A549 (cell line): ENCODE measurements around the gene BNIP5.

Experiments
- EP300 ChIP-seq, 2 experiments: fragments of >200 bp; sonication (Bioruptor Twin); formaldehyde crosslinking; IDR thresholded peaks; 2 replicates in 1 of 2; 3 replicates in 1 of 2; pipeline ENCODE4 v1.6.1; 2016 to 2017
- TF ChIP-seq, protein P1 (sequence below): fragments of >200 bp; sonication (Bioruptor Twin); formaldehyde crosslinking; IDR thresholded peaks from 3 replicates; pipeline ENCODE4 v1.5.1; 2016
- TF ChIP-seq, protein P2 (sequence below): fragments of 200-600 bp; sonication (generic); IDR thresholded peaks from 2 replicates; pipeline ENCODE4 v1.6.1; 2016; ENCODE audit warnings: antibody characterized with exemption, mild to moderate bottlenecking, moderate library complexity

DNA sequence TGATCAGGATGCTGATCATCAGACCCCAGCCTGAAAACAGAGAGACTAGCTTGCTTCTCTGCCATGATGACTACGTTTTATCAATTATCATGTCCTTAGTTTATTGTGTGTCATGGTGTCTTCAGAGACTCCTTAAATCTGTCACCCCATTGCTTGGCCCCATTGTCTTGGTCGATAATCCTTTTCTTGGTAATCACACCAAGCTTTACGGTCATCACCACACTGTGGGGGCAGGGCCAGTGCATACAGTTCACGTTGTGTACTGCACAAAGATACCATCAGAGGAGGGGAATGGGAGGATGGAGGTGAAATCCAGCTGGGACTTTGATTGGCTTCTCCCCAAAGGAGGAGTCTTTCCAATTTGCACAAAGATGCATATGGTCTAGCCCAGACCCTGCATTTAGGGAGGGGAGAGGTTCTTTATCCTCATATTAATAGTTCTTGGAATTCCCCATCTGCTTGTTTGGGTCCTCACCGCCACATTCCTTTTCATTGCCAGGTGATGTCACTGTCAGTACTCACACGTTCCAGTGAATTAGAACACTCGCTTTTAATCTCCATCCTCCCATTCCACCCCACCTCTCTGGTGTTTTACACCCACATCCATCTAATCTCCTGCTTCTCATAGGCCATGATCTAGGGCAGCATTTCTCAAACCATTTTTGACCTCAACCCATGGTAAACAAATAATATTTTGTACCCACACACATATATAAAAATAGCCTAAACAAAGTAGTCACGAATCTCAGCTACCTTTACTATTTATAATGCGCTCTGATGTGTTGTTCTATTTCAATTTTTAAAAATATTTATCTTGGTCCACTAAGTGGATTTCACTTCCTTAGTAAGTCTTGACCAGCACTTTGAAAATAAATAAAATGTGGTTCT lies 45.1 kb upstream of the BNIP5 start:
- TF ChIP-seq, protein P1, sequence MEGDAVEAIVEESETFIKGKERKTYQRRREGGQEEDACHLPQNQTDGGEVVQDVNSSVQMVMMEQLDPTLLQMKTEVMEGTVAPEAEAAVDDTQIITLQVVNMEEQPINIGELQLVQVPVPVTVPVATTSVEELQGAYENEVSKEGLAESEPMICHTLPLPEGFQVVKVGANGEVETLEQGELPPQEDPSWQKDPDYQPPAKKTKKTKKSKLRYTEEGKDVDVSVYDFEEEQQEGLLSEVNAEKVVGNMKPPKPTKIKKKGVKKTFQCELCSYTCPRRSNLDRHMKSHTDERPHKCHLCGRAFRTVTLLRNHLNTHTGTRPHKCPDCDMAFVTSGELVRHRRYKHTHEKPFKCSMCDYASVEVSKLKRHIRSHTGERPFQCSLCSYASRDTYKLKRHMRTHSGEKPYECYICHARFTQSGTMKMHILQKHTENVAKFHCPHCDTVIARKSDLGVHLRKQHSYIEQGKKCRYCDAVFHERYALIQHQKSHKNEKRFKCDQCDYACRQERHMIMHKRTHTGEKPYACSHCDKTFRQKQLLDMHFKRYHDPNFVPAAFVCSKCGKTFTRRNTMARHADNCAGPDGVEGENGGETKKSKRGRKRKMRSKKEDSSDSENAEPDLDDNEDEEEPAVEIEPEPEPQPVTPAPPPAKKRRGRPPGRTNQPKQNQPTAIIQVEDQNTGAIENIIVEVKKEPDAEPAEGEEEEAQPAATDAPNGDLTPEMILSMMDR: no peak
- no peak for TF ChIP-seq EP300 (IDR thresholded peaks at IDR 0.05)
- TF ChIP-seq, protein P2, sequence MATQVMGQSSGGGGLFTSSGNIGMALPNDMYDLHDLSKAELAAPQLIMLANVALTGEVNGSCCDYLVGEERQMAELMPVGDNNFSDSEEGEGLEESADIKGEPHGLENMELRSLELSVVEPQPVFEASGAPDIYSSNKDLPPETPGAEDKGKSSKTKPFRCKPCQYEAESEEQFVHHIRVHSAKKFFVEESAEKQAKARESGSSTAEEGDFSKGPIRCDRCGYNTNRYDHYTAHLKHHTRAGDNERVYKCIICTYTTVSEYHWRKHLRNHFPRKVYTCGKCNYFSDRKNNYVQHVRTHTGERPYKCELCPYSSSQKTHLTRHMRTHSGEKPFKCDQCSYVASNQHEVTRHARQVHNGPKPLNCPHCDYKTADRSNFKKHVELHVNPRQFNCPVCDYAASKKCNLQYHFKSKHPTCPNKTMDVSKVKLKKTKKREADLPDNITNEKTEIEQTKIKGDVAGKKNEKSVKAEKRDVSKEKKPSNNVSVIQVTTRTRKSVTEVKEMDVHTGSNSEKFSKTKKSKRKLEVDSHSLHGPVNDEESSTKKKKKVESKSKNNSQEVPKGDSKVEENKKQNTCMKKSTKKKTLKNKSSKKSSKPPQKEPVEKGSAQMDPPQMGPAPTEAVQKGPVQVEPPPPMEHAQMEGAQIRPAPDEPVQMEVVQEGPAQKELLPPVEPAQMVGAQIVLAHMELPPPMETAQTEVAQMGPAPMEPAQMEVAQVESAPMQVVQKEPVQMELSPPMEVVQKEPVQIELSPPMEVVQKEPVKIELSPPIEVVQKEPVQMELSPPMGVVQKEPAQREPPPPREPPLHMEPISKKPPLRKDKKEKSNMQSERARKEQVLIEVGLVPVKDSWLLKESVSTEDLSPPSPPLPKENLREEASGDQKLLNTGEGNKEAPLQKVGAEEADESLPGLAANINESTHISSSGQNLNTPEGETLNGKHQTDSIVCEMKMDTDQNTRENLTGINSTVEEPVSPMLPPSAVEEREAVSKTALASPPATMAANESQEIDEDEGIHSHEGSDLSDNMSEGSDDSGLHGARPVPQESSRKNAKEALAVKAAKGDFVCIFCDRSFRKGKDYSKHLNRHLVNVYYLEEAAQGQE: no peak
